ENCODE data around the gene CHODL.

GRCh38 chr21:18235545-18235944, 9.1 kb upstream of the CHODL start:
- TF ChIP-seq CTCF (IDR thresholded peaks at IDR 0.05), result no peak
- TF ChIP-seq POLR2AphosphoS5 (IDR thresholded peaks at IDR 0.05), result no peak

Measured in stomach (tissue), 4 donors.